Ovary (tissue), 9 donors: ENCODE data around the gene KRTAP3-2. TPM values are rescaled to one million over a fixed set of nuclear protein-coding genes. Genes with fewer than 3 reads are reported as not detected.
"Not testable (repeated sequence)": the region's sequence is repeated elsewhere in the genome, so short reads cannot be mapped to it uniquely, and the experiment has no call there.

Experiments used
- DNase-seq, 5 donors: peaks; one replicate each; pipeline ENCODE4 v3.0.0-alpha.2; 2019 to 2020
- H3K27ac ChIP-seq, 2 donors: fragments of 200-600 bp; one replicate each; pipeline versions ENCODE4 v1.5.1 to v1.8.0; 2019 to 2022
- H3K27me3 ChIP-seq: fragments of 200-600 bp; one replicate; pipeline ENCODE4 v1.8.0; 2022
- H3K36me3 ChIP-seq: fragments of 200-600 bp; sonication (generic); one replicate; pipeline ENCODE4 v1.5.1; 2019
- H3K4me1 ChIP-seq: one replicate; pipeline ENCODE4 v1.8.1; 2013; ENCODE audit warnings: mild to moderate bottlenecking, moderate library complexity; ENCODE audit not compliant: insufficient read depth
- H3K4me3 ChIP-seq: fragments of 200-600 bp; sonication (generic); one replicate; pipeline ENCODE4 v1.5.1; 2017
- H3K9me3 ChIP-seq, 2 donors: fragments of 200-600 bp in 1 of 2; sonication (generic) in 1 of 2; one replicate each; pipeline versions ENCODE4 v1.5.1 to v1.8.1; 2013 to 2019; ENCODE audit warnings: mild to moderate bottlenecking in 1 of 2, moderate library complexity in 1 of 2
- EP300 ChIP-seq: sonication (generic); formaldehyde crosslinking; IDR thresholded peaks from one replicate; pipeline ENCODE4 v1.6.1; 2017; ENCODE audit warnings: antibody characterized with exemption
- POLR2A ChIP-seq: fragments of 450-650 bp; IDR thresholded peaks from one replicate; pipeline ENCODE4 v1.6.1; 2017; ENCODE audit warnings: antibody characterized with exemption, mild to moderate bottlenecking, moderate library complexity
- WGBS, 3 donors: extraction: QIAGEN DNeasy Blood & Tissue Kit in 1 of 3; methylation state at CpG; one replicate each; pipeline versions ENCODE4 v1.1.5 to v1.1.7; 2013 to 2017; 5-methylcytosine and 5-hydroxymethylcytosine counted together
- intact Hi-C, 4 donors: fragments of 100-400 bp; cut with DNase I; formaldehyde crosslinking; loops; one replicate each; pipeline versions ENCODE4 v1.11.0 to v1.15.1; 2022 to 2023
- polyA plus RNA-seq, 2 donors: library from polyadenylated mRNA; stranded (reverse); fragments of 200-250 nt in 1 of 2; fragments of 350-450 nt in 1 of 2; fragmentation: Illumina TruSeq in 1 of 2; extraction: RNeasy Lipid Tissue Mini Kit (QIAGEN cat#74804) in 1 of 2; gene quantifications; one replicate each; pipeline ENCODE4 v1.2.3, GENCODE V29; 2013 to 2014
- total RNA-seq, 7 donors: library from RNA; depleted of rRNA in 2 of 7; stranded (reverse); fragments of >200 nt in 2 of 7; fragmentation: NEBNext Ultra II Directional in 3 of 7; extraction: Animal tissue kit (Norgen Biotek cat#: 25700) in 3 of 7; gene quantifications; one replicate each; pipeline versions ENCODE4 v1.1.0 to v1.2.4, GENCODE V29; 2016 to 2023
- TF ChIP-seq, protein P1 (sequence below), 3 donors: fragments of 450-650 bp in 2 of 3; fragments of 200-600 bp in 1 of 3; IDR thresholded peaks; one replicate each; pipeline versions ENCODE4 v1.5.1 to v1.8.0; 2016 to 2022; ENCODE audit warnings: antibody characterized with exemption in 3 of 3, mild to moderate bottlenecking in 1 of 3
- donor health status: DM: no; HTN: no; CAD: no; lungs with moderate emphysema.
- donor health status: DM: no; HTN: no; CAD: no.
- donor health status: Bipolar disorder and iron deficiency.
- donor health status: DM: yes; HTN: yes; CAD: no.
- donor health status: DM: no; HTN: no; CAD: no.
- donor health status: DM: yes; HTN: yes; CAD: no.

KRTAP3-2 gene
- total and polyA plus RNA-seq, 9 donors, result not detected

DNA sequence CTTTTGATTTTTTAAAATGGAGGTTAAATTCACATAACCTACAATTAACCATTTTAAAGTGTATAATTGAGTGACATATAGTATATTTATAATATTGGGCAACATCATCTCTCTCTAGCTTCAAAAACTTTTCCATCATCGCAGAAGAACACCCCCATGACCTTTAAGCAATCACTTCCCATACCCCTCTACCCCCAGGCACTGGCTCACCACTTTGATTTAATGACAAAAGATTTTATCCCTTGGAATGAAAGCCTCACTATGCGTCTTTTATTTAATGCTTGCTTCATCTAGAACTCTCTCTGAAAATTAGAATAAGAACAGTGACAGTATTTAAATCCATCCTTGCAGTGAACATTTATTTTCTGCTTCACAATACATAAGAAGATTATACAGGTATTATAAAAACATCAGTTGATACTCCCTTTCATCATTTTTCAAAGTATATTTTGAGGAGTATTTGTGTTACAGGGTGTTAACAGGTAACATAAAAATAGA is 38.2 kb upstream of the KRTAP3-2 start:
- no peaks in the 10 kb centered on the region for H3K4me1 ChIP-seq
- no peak overlapping the region for H3K4me3 ChIP-seq
- intact Hi-C loops, result no loop called here
- no peaks in the 10 kb centered on the region for H3K36me3 ChIP-seq
- no peaks in the 10 kb centered on the region for H3K9me3 ChIP-seq
- H3K27ac ChIP-seq, result no peak overlapping the region
- no peak for DNase-seq
- H3K27me3 ChIP-seq, result no peaks in the 10 kb centered on the region
- TF ChIP-seq EP300 (no peak), POLR2A (no peak)
- TF ChIP-seq, protein P1, sequence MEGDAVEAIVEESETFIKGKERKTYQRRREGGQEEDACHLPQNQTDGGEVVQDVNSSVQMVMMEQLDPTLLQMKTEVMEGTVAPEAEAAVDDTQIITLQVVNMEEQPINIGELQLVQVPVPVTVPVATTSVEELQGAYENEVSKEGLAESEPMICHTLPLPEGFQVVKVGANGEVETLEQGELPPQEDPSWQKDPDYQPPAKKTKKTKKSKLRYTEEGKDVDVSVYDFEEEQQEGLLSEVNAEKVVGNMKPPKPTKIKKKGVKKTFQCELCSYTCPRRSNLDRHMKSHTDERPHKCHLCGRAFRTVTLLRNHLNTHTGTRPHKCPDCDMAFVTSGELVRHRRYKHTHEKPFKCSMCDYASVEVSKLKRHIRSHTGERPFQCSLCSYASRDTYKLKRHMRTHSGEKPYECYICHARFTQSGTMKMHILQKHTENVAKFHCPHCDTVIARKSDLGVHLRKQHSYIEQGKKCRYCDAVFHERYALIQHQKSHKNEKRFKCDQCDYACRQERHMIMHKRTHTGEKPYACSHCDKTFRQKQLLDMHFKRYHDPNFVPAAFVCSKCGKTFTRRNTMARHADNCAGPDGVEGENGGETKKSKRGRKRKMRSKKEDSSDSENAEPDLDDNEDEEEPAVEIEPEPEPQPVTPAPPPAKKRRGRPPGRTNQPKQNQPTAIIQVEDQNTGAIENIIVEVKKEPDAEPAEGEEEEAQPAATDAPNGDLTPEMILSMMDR (IDR thresholded peaks at IDR 0.05), result no peak
- WGBS, 3 donors, result 82 to 87% (median 85%) methylated on average over 2 of the region's 2 CpGs

DNA sequence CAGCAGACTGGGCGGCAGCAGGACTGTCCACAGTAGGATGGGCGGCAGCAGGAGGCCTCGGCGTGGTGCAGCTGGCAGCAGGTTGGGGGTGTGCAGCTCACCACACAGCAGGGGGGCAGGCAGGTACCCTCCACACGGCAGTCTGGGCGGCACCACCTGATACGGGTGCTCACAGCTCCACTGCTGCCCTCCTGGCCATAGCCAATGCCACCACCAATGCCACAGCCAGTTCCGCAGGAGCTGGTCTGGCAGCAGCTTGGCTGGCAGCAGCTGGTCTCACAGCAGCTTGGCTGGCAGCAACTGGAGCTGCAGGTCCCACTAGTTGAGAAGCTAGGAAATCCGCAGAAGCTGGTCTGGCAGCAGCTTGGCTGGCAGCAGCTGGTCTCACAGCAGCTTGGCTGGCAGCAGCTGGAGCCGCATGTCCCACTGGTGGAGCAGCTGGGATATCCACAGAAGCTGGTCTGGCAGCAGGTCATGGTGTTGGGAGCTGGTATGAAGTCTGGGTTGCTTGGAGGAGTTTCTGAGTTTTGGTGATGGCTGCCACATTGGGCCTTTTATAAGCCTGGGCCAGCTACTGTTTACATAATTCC is 34.7 kb upstream of the KRTAP3-2 start, which contains the start of gene KRTAP1-3:
Gene KRTAP1-3, minus strand, starts transcription at position 529 of the 590 bp plus-strand sequence. Its CDS starts 53 bp downstream, at position 476.
- H3K27ac ChIP-seq, H3K4me1 ChIP-seq, DNase-seq, intact Hi-C loops, H3K36me3 ChIP-seq, H3K9me3 ChIP-seq, H3K4me3 ChIP-seq, H3K27me3 ChIP-seq: not testable (repeated sequence)
- WGBS, 3 donors, result 81 to 93% (median 92%) methylated on average over 9 to 10 of the region's 10 CpGs

DNA sequence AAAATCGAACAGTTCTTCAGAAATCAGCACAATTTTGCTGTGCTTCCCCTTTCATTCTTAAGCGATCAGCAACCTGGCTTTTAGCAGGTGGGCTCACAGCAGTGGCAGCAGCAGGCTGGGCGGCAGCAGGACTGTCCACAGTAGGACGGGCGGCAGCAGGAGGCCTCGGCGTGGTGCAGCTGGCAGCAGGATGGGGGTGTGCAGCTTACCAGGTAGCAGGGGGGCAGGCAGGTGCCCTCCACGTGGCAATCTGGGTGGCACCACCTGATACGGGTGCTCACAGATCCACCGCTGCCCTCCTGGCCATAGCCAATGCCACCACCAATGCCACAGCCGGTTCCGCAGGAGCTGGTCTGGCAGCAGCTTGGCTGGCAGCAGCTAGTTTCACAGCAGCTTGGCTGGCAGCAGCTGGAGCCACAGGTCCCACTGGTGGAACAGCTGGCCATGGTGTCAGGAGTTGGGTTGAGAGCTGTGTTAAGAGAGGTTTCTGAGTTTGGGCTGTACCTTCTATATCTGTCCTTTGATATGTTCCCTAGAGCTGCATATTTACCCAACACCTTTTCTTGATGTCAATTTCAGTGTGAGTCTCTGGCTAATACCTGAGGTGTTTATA is 30.0 kb upstream of the KRTAP3-2 start, which contains the start of gene KRTAP1-4:
Gene KRTAP1-4, minus strand, starts transcription at position 563 of the 613 bp plus-strand sequence. Its CDS starts 117 bp downstream, at position 446.
- H3K4me3 ChIP-seq, result no peak within 1 kb of the TSS
- H3K4me1 ChIP-seq, result peaks cover 2% of the 10 kb centered on the region
- no peaks in the 10 kb centered on the region for H3K9me3 ChIP-seq
- intact Hi-C loops, result no loop called here
- TF ChIP-seq EP300 (no peak), POLR2A (no peak)
- TF ChIP-seq, protein P1 (IDR thresholded peaks at IDR 0.05), result no peak
- no peak within 1 kb of the TSS for H3K27ac ChIP-seq
- H3K36me3 ChIP-seq, result no peaks in the 10 kb centered on the region
- H3K27me3 ChIP-seq, result no peaks in the 10 kb centered on the region
- WGBS, 3 donors, result 77 to 88% (median 88%) methylated on average over 12 of the region's 12 CpGs
- DNase-seq, result no peak

DNA sequence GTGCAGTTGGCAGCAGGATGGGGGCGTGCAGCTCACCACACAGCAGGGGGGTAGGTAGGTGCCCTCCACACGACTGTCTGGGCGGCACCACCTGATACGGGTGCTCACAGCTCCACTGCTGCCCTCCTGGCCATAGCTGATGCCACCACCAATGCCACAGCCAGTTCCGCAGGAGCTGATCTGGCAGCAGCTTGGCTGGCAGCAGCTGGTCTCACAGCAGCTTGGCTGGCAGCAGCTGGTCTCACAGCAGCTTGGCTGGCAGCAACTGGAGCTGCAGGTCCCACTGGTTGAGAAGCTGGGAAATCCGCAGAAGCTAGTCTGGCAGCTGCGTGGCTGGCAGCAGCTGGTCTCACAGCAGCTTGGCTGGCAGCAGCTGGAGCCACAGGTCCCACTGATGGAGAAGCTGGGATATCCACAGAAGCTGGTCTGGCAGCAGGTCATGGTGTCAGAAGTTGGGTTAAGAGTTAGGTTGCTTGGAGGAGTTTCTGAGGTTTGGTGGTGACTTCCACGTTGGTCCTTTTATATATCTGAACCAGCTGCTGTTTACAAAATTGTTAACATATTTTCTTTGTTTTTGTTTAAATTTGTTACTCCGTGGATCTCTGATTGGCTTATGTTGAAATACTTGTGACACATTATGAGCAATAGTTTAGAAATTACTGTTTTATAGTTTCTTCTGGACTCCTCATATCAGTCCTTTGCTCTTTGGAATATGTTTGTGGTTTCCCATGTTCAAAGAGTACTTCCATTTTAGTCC is 27.2 kb upstream of the KRTAP3-2 start, which contains the start of gene KRTAP1-5:
Gene KRTAP1-5, minus strand, starts transcription at position 494 of the 757 bp plus-strand sequence. Its CDS starts 53 bp downstream, at position 441.
- peaks cover 2% of the 10 kb centered on the region for H3K4me1 ChIP-seq
- H3K27me3 ChIP-seq, result no peaks in the 10 kb centered on the region
- TF ChIP-seq EP300 (no peak), POLR2A (no peak)
- TF ChIP-seq, protein P1 (IDR thresholded peaks at IDR 0.05), result no peak
- H3K36me3 ChIP-seq, result no peaks in the 10 kb centered on the region
- DNase-seq, result no peak
- intact Hi-C loops, result no loop called here
- no peak within 1 kb of the TSS for H3K4me3 ChIP-seq
- 54 to 61% (median 55%) methylated on average over 9 of the region's 9 CpGs for WGBS, 3 donors
- no peaks in the 10 kb centered on the region for H3K9me3 ChIP-seq
- H3K27ac ChIP-seq, result no peak within 1 kb of the TSS
